H1 (cell line): ENCODE data around the gene RMDN2. TPM values are rescaled to one million over a fixed set of nuclear protein-coding genes. Genes with fewer than 3 reads are reported as not detected.

Experiments
- CTCF ChIA-PET: fragments of 300-600 bp; sonication (Branson Sonifier 250); formaldehyde crosslinking; loops from one replicate; lab custom pipeline; 2021; ENCODE audit not compliant: partially characterized antibody; lab: Charles Lee
- POLR2A ChIA-PET: fragments of 300-600 bp; sonication (Branson Sonifier 250); formaldehyde crosslinking; loops from one replicate; lab custom pipeline; 2021; ENCODE audit warnings: inconsistent platforms; ENCODE audit not compliant: partially characterized antibody; lab: Charles Lee
- DNase-seq, 2 experiments: peaks; one replicate each; pipeline versions ENCODE4 v3.0.0 to v3.0.0-alpha.2; 2010 to 2022; ENCODE audit warnings: low spot score in 2 of 2, low read depth in 1 of 2, mixed read lengths in 1 of 2
- FAIRE-seq: peaks from 2 replicates; lab custom pipeline; 2011; peaks lifted over from hg19 to GRCh38; lab: Jason Lieb, UNC
- H2AFZ ChIP-seq: 2 replicates; pipeline ENCODE4 v1.8.1; 2012; ENCODE audit warnings: low read length, inconsistent platforms
- H2AK5ac ChIP-seq: 2 replicates; pipeline ENCODE4 v1.6.1; 2013; ENCODE audit warnings: low read depth, low read length
- H2BK120ac ChIP-seq: replicated peaks from 2 replicates; pipeline ENCODE3; 2013; ENCODE audit warnings: low read depth, low read length, inconsistent platforms
- H2BK12ac ChIP-seq: 2 replicates; pipeline ENCODE4 v1.6.1; 2013; ENCODE audit warnings: low read depth, low read length
- H2BK15ac ChIP-seq: 2 replicates; pipeline ENCODE4 v1.6.1; 2013; ENCODE audit warnings: low read length
- H2BK20ac ChIP-seq: 2 replicates; pipeline ENCODE4 v1.6.1; 2013; ENCODE audit warnings: low read length
- H2BK5ac ChIP-seq: 2 replicates; pipeline ENCODE4 v1.6.1; 2013; ENCODE audit warnings: low read depth, low read length
- H3K14ac ChIP-seq: 2 replicates; pipeline ENCODE4 v1.6.1; 2013; ENCODE audit warnings: inconsistent platforms; ENCODE audit not compliant: insufficient read length
- H3K18ac ChIP-seq: 2 replicates; pipeline ENCODE4 v1.6.1; 2013; ENCODE audit warnings: low read length; ENCODE audit errors: extremely low read depth
- H3K23ac ChIP-seq: 2 replicates; pipeline ENCODE4 v1.6.1; 2013; ENCODE audit warnings: inconsistent platforms; ENCODE audit not compliant: insufficient read length
- H3K23me2 ChIP-seq: 2 replicates; pipeline ENCODE4 v1.6.1; 2013; ENCODE audit warnings: low read depth, low read length
- H3K27ac ChIP-seq: 2 replicates; pipeline ENCODE4 v1.6.1; 2011; ENCODE audit warnings: low read depth, low read length, inconsistent platforms
- H3K27me3 ChIP-seq, 4 experiments: replicated peaks in 1 of 4; 1 replicate in 1 of 4; 2 replicates in 3 of 4; pipeline versions ENCODE4 v1.6.1 to v1.8.1; 2011 to 2013; ENCODE audit warnings: low read length in 3 of 4, mild to moderate bottlenecking in 3 of 4, inconsistent platforms in 2 of 4, mixed read lengths in 2 of 4, moderate library complexity in 1 of 4; ENCODE audit not compliant: control insufficient read depth in 3 of 4, insufficient read depth in 3 of 4; ENCODE audit errors: extremely low read depth in 1 of 4
- H3K36me3 ChIP-seq, 4 experiments: 2 replicates each; pipeline versions ENCODE4 v1.6.1 to v1.8.1; 2011 to 2013; ENCODE audit warnings: mild to moderate bottlenecking in 4 of 4, low read length in 3 of 4, moderate library complexity in 2 of 4, control low read depth in 1 of 4, inconsistent platforms in 1 of 4; ENCODE audit not compliant: insufficient read depth in 4 of 4, control insufficient read depth in 2 of 4
- H3K4ac ChIP-seq: replicated peaks from 2 replicates; pipeline ENCODE3; 2013; ENCODE audit warnings: low read length, low read depth, mixed read lengths, inconsistent platforms; ENCODE audit not compliant: insufficient read length
- H3K4me1 ChIP-seq, 4 experiments: replicated peaks in 1 of 4; 1 replicate in 1 of 4; 2 replicates in 3 of 4; pipeline versions ENCODE4 v1.6.1 to v1.8.1; 2011 to 2013; ENCODE audit warnings: low read length in 3 of 4, inconsistent platforms in 2 of 4, mixed read lengths in 1 of 4; ENCODE audit not compliant: insufficient read depth in 4 of 4, control insufficient read depth in 3 of 4
- H3K4me2 ChIP-seq, 2 experiments: 2 replicates each; pipeline versions ENCODE4 v1.6.1 to v1.8.1; 2011 to 2013; ENCODE audit warnings: low read depth in 2 of 2, low read length in 2 of 2, control low read depth in 1 of 2, inconsistent platforms in 1 of 2, mild to moderate bottlenecking in 1 of 2; ENCODE audit not compliant: insufficient read depth in 1 of 2
- H3K4me3 ChIP-seq, 4 experiments: fragments of 200-600, 300-600 bp in 1 of 4; sonication (generic), shearing (Covaris generic), sonication (Bioruptor Twin) in 1 of 4; 2 replicates each; pipeline versions ENCODE4 v1.5.1 to v1.8.1; 2011 to 2016; ENCODE audit warnings: low read length in 4 of 4, low read depth in 3 of 4, control low read depth in 2 of 4, inconsistent platforms in 2 of 4, mild to moderate bottlenecking in 2 of 4, mixed read lengths in 1 of 4, moderate library complexity in 1 of 4; ENCODE audit not compliant: insufficient read depth in 2 of 4; ENCODE audit errors: extremely low read depth in 1 of 4
- H3K56ac ChIP-seq: replicated peaks from 2 replicates; pipeline ENCODE3; 2013; ENCODE audit warnings: low read depth, mild to moderate bottlenecking, mixed read lengths, low read length, inconsistent platforms; ENCODE audit not compliant: insufficient read length
- H3K79me1 ChIP-seq: 2 replicates; pipeline ENCODE4 v1.6.1; 2013; ENCODE audit warnings: low read depth, low read length, control low read depth
- H3K79me2 ChIP-seq, 2 experiments: 2 replicates each; pipeline versions ENCODE4 v1.6.1 to v1.8.1; 2012 to 2013; ENCODE audit warnings: low read length in 2 of 2, mild to moderate bottlenecking in 2 of 2, inconsistent platforms in 1 of 2; ENCODE audit not compliant: insufficient read depth in 2 of 2, control insufficient read depth in 1 of 2
- H3K9ac ChIP-seq, 4 experiments: replicated peaks in 1 of 4; 1 replicate in 1 of 4; 2 replicates in 3 of 4; pipeline versions ENCODE4 v1.6.1 to v1.8.1; 2011 to 2013; ENCODE audit warnings: low read depth in 3 of 4, low read length in 3 of 4, control low read depth in 2 of 4, mild to moderate bottlenecking in 2 of 4, moderate library complexity in 2 of 4, inconsistent platforms in 1 of 4; ENCODE audit errors: extremely low read depth in 1 of 4
- H3K9me3 ChIP-seq, 2 experiments: 2 replicates each; pipeline versions ENCODE4 v1.6.1 to v1.8.1; 2012 to 2013; ENCODE audit warnings: mild to moderate bottlenecking in 2 of 2, moderate library complexity in 2 of 2, control low read depth in 1 of 2, inconsistent platforms in 1 of 2, low read depth in 1 of 2, low read length in 1 of 2, mixed read lengths in 1 of 2; ENCODE audit not compliant: insufficient read depth in 2 of 2
- H4K20me1 ChIP-seq, 2 experiments: replicated peaks in 1 of 2; 2 replicates each; pipeline versions ENCODE3 to v1.8.1; 2011 to 2013; ENCODE audit warnings: inconsistent platforms in 2 of 2, low read length in 2 of 2, mild to moderate bottlenecking in 1 of 2; ENCODE audit not compliant: insufficient read depth in 2 of 2, control insufficient read depth in 1 of 2
- H4K5ac ChIP-seq: 2 replicates; pipeline ENCODE4 v1.6.1; 2013; ENCODE audit warnings: low read length, low read depth, mixed read lengths, inconsistent platforms; ENCODE audit not compliant: insufficient read length
- H4K8ac ChIP-seq: 2 replicates; pipeline ENCODE4 v1.8.0; 2013; ENCODE audit warnings: mild to moderate bottlenecking, moderate library complexity, low read length, inconsistent platforms; ENCODE audit not compliant: insufficient read depth; ENCODE audit errors: extremely low read depth
- H4K91ac ChIP-seq: replicated peaks from 2 replicates; pipeline ENCODE3; 2013; ENCODE audit warnings: low read length, mixed read lengths, inconsistent platforms; ENCODE audit not compliant: insufficient read length
- EGR1 ChIP-seq: IDR thresholded peaks from 2 replicates; pipeline ENCODE4 v1.6.1; 2011; ENCODE audit warnings: low read depth, low read length, borderline replicate concordance
- SP2 ChIP-seq: IDR thresholded peaks from 2 replicates; pipeline ENCODE4 v1.6.1; 2012; ENCODE audit warnings: mild to moderate bottlenecking, low read length, inconsistent platforms
- WGBS, 2 experiments: shearing (Covaris generic) in 1 of 2; methylation state at CpG; one replicate each; pipeline versions ENCODE4 v1.1.6 to v1.1.7; 2013 to 2015; ENCODE audit warnings: low lambda C conversion rate in 2 of 2, mixed read lengths in 2 of 2, inconsistent platforms in 1 of 2, low coverage in 1 of 2, missing lambda C conversion rate in 1 of 2; ENCODE audit not compliant: insufficient replicate concordance in 2 of 2, insufficient coverage in 1 of 2, insufficient read length in 1 of 2; ENCODE audit errors: extremely low coverage in 1 of 2, missing lambda C conversion rate in 1 of 2; 5-methylcytosine and 5-hydroxymethylcytosine counted together
- polyA plus RNA-seq, 7 experiments: library from polyadenylated mRNA; depleted of rRNA in 3 of 7; stranded (reverse) in 5 of 7; unstranded in 2 of 7; fragments of >200 nt in 5 of 7; fragments of 200-250 nt in 2 of 7; gene quantifications; 1 replicate in 5 of 7; 2 replicates in 1 of 7; 4 replicates in 1 of 7; pipeline versions ENCODE4 v1.2.1 to v1.2.3, GENCODE V29; 2011 to 2013; ENCODE audit warnings: missing spikeins in 2 of 7, mixed read lengths in 2 of 7
- total RNA-seq: library from RNA; stranded (reverse); fragmentation: NEBNext Ultra II Directional; extraction: Animal tissue kit (Norgen Biotek cat#: 25700); gene quantifications from 2 replicates; pipeline ENCODE4 v1.2.1, GENCODE V29; 2021
- TF ChIP-seq, protein P1 (sequence below): IDR thresholded peaks from 2 replicates; pipeline ENCODE4 v1.6.1; 2012; ENCODE audit warnings: inconsistent platforms

RMDN2 gene
- total and polyA plus RNA-seq, 2 of the 8 experiments (the other 6 are each of a cell fraction or from before 2014, with no cell fraction given) = 0.53 to 3.0 TPM

DNA sequence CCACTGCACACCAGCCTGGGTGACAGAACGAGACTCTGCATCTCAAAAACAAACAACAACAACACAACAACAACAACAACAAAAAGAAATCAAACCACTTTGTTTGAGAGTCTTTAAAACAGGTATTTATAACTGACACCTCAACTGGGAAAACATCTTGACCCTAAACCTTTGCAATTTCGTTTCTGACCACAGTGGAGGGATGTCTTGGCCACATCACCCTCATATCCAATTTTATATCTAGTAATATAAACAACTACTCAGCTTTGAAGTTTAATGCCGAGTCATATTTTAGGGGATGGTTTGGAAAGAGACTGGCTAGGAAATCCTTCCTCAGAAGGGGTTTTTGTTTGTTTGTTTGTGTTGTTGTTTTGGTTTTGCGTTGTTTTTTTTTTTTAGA, 37.8 kb upstream of the RMDN2 start:
- H2BK20ac ChIP-seq = no peak overlapping the region
- peaks cover 1% of the 10 kb centered on the region; the same call in 1 of the 2 replicates for H3K23me2 ChIP-seq
- FAIRE-seq (no peak), DNase-seq (no peak)
- H3K4ac ChIP-seq = no peak overlapping the region
- no peak overlapping the region for H4K8ac ChIP-seq
- 88% methylated on average over 4 of the region's 4 CpGs; no CpG with 5 or more reads in 1 of the 2 experiments for WGBS, 2 experiments
- no peak overlapping the region for H3K23ac ChIP-seq
- H4K91ac ChIP-seq = no peak overlapping the region
- H2AFZ ChIP-seq = no peak overlapping the region
- H3K4me3 ChIP-seq = no peak overlapping the region
- H3K9me3 ChIP-seq = no peaks in the 10 kb centered on the region
- no peak overlapping the region for H2BK12ac ChIP-seq
- H3K4me2 ChIP-seq = no peak overlapping the region
- H3K4me1 ChIP-seq = peaks cover 2 to 9% (median 4%) of the 10 kb centered on the region in 4 experiments; a peak in 5 of 7 replicates
- no peak overlapping the region for H3K18ac ChIP-seq
- no peaks in the 10 kb centered on the region for H3K27me3 ChIP-seq
- H3K79me2 ChIP-seq = no peaks in the 10 kb centered on the region
- TF ChIP-seq EGR1 (no peak), SP2 (no peak)
- TF ChIP-seq, protein P1, sequence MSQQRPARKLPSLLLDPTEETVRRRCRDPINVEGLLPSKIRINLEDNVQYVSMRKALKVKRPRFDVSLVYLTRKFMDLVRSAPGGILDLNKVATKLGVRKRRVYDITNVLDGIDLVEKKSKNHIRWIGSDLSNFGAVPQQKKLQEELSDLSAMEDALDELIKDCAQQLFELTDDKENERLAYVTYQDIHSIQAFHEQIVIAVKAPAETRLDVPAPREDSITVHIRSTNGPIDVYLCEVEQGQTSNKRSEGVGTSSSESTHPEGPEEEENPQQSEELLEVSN = no peak
- H3K27ac ChIP-seq = no peak overlapping the region
- H3K9ac ChIP-seq = no peak overlapping the region
- H3K79me1 ChIP-seq = no peaks in the 10 kb centered on the region
- H4K5ac ChIP-seq = no peak overlapping the region
- H4K20me1 ChIP-seq = no peaks in the 10 kb centered on the region
- ChIA-PET POLR2A (no interaction called here), CTCF (interaction anchor here (1.8 to 7.6 kb wide), 3 partner anchors 10 to 491 kb away, joined by 6 to 91 read pairs (median 33); no protein-coding TSS in a partner anchor)
- no peak overlapping the region for H3K14ac ChIP-seq
- no peaks in the 10 kb centered on the region for H3K36me3 ChIP-seq
- no peak overlapping the region for H2BK5ac ChIP-seq
- no peak overlapping the region for H2BK15ac ChIP-seq
- H2AK5ac ChIP-seq = no peak overlapping the region
- no peak overlapping the region for H2BK120ac ChIP-seq
- H3K56ac ChIP-seq = no peak overlapping the region
